Kidney epithelial cell (primary cell): Measurements from ENCODE around the gene ARID5B. TPM values are rescaled to one million over a fixed set of nuclear protein-coding genes. Genes with fewer than 3 reads are reported as not detected.

Source experiments
- DNase-seq: peaks from one replicate; pipeline ENCODE4 v3.0.0-alpha.2; 2010; ENCODE audit warnings: low read depth
- H3K27me3 ChIP-seq: 2 replicates; pipeline ENCODE4 v1.6.0; 2011; ENCODE audit warnings: low read length; ENCODE audit not compliant: control insufficient read depth, insufficient read depth
- H3K36me3 ChIP-seq: 2 replicates; pipeline ENCODE4 v1.5.1; 2011; ENCODE audit warnings: low read length; ENCODE audit not compliant: control insufficient read depth, insufficient read depth
- H3K4me3 ChIP-seq: 2 replicates; pipeline ENCODE4 v1.5.1; 2011; ENCODE audit warnings: low read depth, mild to moderate bottlenecking, control low read depth, low read length
- total RNA-seq: library from RNA; depleted of rRNA; stranded (reverse); fragments of >200 nt; gene quantifications from 2 replicates; pipeline ENCODE4 v1.2.3, GENCODE V29; 2015
- TF ChIP-seq, protein P1 (sequence below): IDR thresholded peaks from 2 replicates; pipeline ENCODE4 v1.5.1; 2011; ENCODE audit warnings: mild to moderate bottlenecking, moderate library complexity, low read length, control low read depth, inconsistent platforms; ENCODE audit not compliant: insufficient read depth, poor library complexity, severe bottlenecking

Gene ARID5B
- total RNA-seq, 1 donor from 2014 or later: 11.6 TPM

DNA sequence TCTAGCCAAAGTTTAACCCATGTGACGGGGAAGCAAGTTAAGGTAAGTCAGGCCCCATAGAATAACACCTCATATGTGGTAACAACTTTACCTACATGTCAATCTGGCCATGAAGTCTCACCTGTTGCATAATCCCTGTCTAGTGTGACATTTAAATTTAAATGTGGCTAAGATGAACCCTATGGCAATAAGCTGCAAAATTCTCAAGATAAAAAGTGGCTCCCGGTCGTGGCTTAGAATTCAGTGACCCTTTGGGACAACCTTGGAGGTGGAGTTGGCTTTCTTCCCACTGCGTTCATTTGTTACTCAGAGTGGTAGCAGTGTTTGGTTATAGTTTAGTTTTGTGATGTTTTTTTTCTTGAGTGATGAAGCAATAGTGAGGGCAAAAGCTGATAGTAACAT is 90.6 kb downstream of the ARID5B start:
- TF ChIP-seq, protein P1, sequence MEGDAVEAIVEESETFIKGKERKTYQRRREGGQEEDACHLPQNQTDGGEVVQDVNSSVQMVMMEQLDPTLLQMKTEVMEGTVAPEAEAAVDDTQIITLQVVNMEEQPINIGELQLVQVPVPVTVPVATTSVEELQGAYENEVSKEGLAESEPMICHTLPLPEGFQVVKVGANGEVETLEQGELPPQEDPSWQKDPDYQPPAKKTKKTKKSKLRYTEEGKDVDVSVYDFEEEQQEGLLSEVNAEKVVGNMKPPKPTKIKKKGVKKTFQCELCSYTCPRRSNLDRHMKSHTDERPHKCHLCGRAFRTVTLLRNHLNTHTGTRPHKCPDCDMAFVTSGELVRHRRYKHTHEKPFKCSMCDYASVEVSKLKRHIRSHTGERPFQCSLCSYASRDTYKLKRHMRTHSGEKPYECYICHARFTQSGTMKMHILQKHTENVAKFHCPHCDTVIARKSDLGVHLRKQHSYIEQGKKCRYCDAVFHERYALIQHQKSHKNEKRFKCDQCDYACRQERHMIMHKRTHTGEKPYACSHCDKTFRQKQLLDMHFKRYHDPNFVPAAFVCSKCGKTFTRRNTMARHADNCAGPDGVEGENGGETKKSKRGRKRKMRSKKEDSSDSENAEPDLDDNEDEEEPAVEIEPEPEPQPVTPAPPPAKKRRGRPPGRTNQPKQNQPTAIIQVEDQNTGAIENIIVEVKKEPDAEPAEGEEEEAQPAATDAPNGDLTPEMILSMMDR: no peak
- H3K36me3 ChIP-seq: no peaks in the 10 kb centered on the region
- DNase-seq: no peak
- H3K4me3 ChIP-seq: no peak overlapping the region
- no peaks in the 10 kb centered on the region for H3K27me3 ChIP-seq

GRCh38 chr10:61992671-61993668 is 91.5 kb downstream of the ARID5B start:
- no peak for DNase-seq

GRCh38 chr10:61993711-61994401 is 92.4 kb downstream of the ARID5B start:
- no peaks in the 10 kb centered on the region for H3K36me3 ChIP-seq
- H3K27me3 ChIP-seq: no peaks in the 10 kb centered on the region
- no peak overlapping the region for H3K4me3 ChIP-seq
- TF ChIP-seq, protein P1: no peak
- no peak for DNase-seq

More at GRCh38 chr10:61992671-61993668, 91.5 kb downstream of the ARID5B start:
- H3K4me3 ChIP-seq: no peak overlapping the region
- H3K36me3 ChIP-seq: no peaks in the 10 kb centered on the region
- TF ChIP-seq, protein P1: no peak
- H3K27me3 ChIP-seq: no peaks in the 10 kb centered on the region

DNA sequence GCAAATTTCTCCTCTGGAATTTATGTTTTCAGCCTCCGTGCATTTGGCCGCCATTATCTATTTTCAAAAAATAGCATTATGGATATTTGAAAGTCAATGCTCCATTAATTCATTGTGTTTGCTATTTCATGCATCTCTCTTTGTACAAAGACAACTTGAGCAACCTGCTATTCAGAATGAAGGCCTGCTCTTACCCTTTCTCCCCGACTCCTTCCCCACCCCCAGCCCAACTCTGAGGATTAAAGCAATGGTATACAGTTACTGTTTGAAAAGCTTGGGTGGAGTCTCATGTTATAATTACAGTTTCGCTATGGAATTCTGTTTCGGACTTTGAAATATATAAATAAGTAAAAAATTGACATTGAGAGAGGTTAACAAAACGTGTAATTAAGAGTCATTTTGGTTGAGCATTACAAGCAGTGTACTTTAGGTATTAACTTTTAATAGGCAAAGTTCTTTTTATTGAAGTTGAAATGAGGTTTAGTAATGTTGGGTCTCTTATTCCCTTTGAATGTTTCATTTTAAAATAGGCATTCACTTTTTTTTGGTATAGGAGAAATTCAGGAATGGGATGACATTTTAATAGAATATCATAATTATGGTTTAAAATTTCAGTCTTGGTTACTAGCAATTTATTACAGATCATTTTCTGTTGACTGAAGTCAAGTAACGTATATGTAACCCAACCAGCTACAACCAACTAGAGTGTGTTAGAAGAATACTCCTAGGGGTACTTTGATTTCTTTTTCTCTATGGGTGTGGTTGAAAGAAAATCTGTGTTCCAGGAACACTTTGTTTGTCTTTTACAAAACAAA is 93.1 kb downstream of the ARID5B start:
- TF ChIP-seq, protein P1: no peak
- Histone ChIP-seq H3K4me3 (no peak overlapping the region), H3K27me3 (no peaks in the 10 kb centered on the region), H3K36me3 (no peaks in the 10 kb centered on the region)
- no peak for DNase-seq

DNA sequence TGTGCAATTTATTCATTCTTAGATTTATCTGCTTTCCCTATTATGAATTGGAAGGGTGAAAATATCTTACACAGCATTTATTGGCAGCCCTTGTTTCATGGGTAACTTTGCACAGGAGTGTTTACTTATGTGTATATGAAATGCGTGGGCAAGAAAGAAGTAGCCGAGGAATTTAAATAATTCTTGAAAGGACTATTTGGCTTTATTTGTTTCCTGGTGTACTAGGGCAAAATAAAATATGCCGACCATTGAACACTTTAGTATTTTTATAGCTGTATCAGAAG is 93.7 kb downstream of the ARID5B start:
- DNase-seq: no peak
- Histone ChIP-seq H3K4me3 (no peak overlapping the region), H3K27me3 (no peaks in the 10 kb centered on the region), H3K36me3 (no peaks in the 10 kb centered on the region)
- TF ChIP-seq, protein P1: no peak
